Measurements from ENCODE around the gene ENO1. TPM values are rescaled to one million over a fixed set of nuclear protein-coding genes. Genes with fewer than 3 reads are reported as not detected.
"Not testable (repeated sequence)": the region's sequence is repeated elsewhere in the genome, so short reads cannot be mapped to it uniquely, and the experiment has no call there.

Gene ENO1
- total RNA-seq, 2 experiments from 2014 or later: 3,150 to 3,216 TPM

DNA sequence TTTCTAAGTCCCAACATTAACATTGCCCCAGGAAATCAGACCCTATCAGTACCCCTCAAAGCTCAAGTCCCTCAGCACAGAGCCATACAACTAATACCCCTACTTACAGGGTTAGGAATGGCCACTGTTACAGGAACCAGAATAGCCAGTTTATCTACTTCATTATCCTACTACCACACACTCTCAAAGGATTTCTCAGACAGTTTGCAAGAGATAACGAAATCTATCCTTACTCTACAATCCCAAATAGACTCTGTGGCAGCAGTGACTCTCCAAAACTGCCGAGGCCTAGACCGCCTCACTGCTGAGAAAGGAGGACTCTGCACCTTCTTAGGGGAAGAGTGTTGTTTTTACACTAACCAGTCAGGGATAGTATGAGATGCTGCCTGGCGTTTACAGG, 19.0 kb upstream of the ENO1 start:
- DNase-seq; H3K4me3 Mint-ChIP-seq; H3K9me3 Mint-ChIP-seq (ENCODE audit: insufficient read depth); ATAC-seq; H3K27me3 Mint-ChIP-seq (ENCODE audit: low read depth); H3K27ac Mint-ChIP-seq: not testable (repeated sequence)
- ChIA-PET CTCF (interaction anchor here (2.1 kb wide), 1 partner anchor 107 kb away, joined by 12 read pairs; no protein-coding TSS in a partner anchor), POLR2A (interaction anchor here (7.6 kb wide), 1 partner anchor 19 kb away, joined by 66 read pairs; the partner anchor contains the start of gene ENO1)
- peaks cover 33% of the 10 kb centered on the region for H3K36me3 Mint-ChIP-seq (ENCODE audit: low read depth)
- peaks cover 42% of the 10 kb centered on the region for H3K4me1 Mint-ChIP-seq (ENCODE audit: low read depth)

DNA sequence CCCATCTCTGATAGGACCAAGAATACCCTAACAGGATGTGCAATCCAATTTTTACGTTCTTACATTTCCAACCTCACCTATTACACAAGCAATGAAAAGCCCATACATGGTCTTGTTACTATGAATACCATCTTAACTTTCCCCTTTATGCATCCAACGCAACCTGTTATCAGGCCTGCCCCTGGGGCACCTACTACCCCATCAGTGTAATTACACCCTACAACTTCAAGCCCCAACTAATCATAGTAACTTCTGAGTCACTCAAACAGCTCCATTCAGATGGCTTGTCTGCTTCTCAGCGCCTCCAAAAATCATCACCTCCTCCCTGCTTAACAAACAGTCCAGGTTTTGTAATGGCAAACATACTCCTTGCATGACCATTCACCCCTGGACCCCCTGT, 18.3 kb upstream of the ENO1 start:
- Mint-ChIP-seq H3K36me3 (ENCODE audit: low read depth) (peaks cover 28% of the 10 kb centered on the region), H3K4me1 (ENCODE audit: low read depth) (peaks cover 38% of the 10 kb centered on the region)
- ATAC-seq; H3K27me3 Mint-ChIP-seq (ENCODE audit: low read depth); H3K27ac Mint-ChIP-seq; H3K9me3 Mint-ChIP-seq (ENCODE audit: insufficient read depth); CTCF ChIA-PET; H3K4me3 Mint-ChIP-seq; DNase-seq: not testable (repeated sequence)
- POLR2A ChIA-PET: interaction anchor here (1.2 kb wide), 1 partner anchor 10 kb away, joined by 3 read pairs; no protein-coding TSS in a partner anchor

DNA sequence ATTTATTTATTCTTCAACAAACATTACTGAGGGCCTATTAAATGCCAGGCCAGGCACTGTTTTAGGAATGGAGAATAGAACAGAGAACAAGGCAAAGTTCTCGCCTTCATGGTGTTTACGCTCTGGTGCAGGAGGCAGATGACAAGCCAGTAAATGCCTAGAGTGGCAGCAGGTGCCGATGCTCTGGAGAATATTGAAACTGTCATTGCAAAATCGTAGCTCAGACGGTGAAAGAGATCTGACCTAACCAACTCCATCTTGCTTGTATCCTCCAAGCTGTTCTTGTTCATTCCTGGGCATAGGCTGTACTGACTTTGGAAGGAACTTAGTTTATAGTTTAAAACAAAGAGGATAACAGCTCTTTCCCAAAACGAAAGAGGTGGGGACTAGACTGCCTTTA, 13.5 kb upstream of the ENO1 start:
- ATAC-seq (no peak), DNase-seq (no peak)
- Mint-ChIP-seq H3K27ac (no peak overlapping the region), H3K9me3 (ENCODE audit: insufficient read depth) (no peaks in the 10 kb centered on the region), H3K4me3 (no peak overlapping the region), H3K36me3 (ENCODE audit: low read depth) (peaks cover 7% of the 10 kb centered on the region), H3K27me3 (ENCODE audit: low read depth) (no peaks in the 10 kb centered on the region), H3K4me1 (ENCODE audit: low read depth) (peaks cover 6% of the 10 kb centered on the region)
- ChIA-PET POLR2A (interaction anchor here (1.0 to 2.2 kb wide), 2 partner anchors 12 to 13 kb away, joined by 3 to 12 read pairs; partner anchors contain the start of gene ENO1), CTCF (interaction anchor here (0.5 to 2.1 kb wide), 4 partner anchors 12 to 681 kb away, joined by 3 to 5 read pairs (median 4); no protein-coding TSS in a partner anchor)

DNA sequence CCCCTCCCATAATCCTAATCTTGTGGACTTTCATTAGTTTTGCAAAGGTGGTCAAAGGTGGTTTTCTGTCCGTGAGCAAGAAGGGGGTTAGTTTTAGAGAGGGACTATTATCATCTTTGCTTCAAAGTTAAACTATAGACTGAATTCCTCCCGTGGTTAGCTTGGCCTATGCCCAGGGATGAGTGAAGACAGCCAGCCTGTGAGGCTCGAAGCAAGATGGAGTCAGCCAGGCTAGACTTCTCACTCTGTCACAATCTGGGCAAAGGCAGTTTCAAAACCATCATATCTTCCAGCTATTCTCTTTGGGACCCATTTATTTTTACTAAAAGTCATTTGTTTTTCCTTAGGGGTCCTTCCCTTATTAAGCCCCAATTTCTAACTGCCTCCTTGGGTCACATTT, 12.9 kb upstream of the ENO1 start:
- H3K27ac Mint-ChIP-seq: no peak overlapping the region
- ChIA-PET CTCF (interaction anchor here (0.7 to 2.1 kb wide), 3 partner anchors 11 to 114 kb away, joined by 3 to 5 read pairs (median 4); no protein-coding TSS in a partner anchor), POLR2A (interaction anchor here (2.2 kb wide), 1 partner anchor 13 kb away, joined by 12 read pairs; the partner anchor contains the start of gene ENO1)
- ATAC-seq (no peak), DNase-seq (no peak)
- peaks cover 6% of the 10 kb centered on the region for H3K4me1 Mint-ChIP-seq (ENCODE audit: low read depth)
- H3K36me3 Mint-ChIP-seq (ENCODE audit: low read depth): peaks cover 8% of the 10 kb centered on the region
- no peaks in the 10 kb centered on the region for H3K9me3 Mint-ChIP-seq (ENCODE audit: insufficient read depth)
- no peak overlapping the region for H3K4me3 Mint-ChIP-seq
- H3K27me3 Mint-ChIP-seq (ENCODE audit: low read depth): no peaks in the 10 kb centered on the region

DNA sequence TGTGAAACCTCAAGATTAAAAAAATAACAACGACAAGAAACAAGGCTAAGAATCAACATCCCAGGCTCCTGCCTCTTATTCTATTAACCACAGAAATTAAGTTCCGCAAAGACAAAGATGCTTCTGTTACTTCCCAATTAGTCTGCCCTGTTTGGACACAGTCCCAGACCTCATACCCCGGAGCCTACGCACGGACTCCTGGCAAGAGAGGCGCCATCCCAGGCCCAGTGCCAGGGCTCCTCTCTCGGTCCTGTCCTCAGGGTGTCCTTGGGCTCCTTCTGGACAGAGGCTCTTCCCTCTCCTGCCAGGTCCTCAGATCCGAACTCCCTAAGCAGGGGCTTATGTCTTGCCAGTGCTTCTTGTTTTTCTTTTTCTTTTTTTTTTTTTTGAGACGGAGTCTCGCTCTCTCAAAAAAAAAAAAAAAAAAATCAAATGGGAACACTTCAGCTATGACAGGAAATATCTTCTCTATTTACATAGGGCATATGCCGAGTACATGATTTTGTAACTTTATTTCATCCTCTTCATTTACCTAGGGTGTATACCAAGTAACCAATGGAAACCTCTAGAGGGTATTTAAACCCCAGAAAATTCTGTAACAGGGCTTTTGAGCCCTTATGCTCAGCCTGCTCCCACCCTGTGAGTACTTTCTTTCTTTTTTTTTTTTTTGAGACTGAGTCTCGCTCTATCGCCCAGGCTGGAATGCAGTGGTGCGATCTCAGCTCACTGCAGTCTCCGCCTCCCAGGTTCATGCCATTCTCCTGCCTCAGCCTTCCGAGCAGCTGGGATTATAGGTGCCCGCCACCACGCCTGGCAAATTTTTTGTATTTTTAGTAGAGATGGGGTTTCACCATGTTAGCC, 11.7 kb upstream of the ENO1 start:
- Mint-ChIP-seq H3K27me3 (ENCODE audit: low read depth) (no peaks in the 10 kb centered on the region), H3K9me3 (ENCODE audit: insufficient read depth) (no peaks in the 10 kb centered on the region), H3K4me1 (ENCODE audit: low read depth) (peaks cover 6% of the 10 kb centered on the region), H3K27ac (no peak overlapping the region), H3K36me3 (ENCODE audit: low read depth) (peaks cover 8% of the 10 kb centered on the region), H3K4me3 (no peak overlapping the region)
- CTCF ChIA-PET: interaction anchor here (2.1 kb wide), 1 partner anchor 10 kb away, joined by 5 read pairs; no protein-coding TSS in a partner anchor
- POLR2A ChIA-PET: interaction anchor here (2.2 kb wide), 1 partner anchor 12 kb away, joined by 12 read pairs; the partner anchor contains the start of gene ENO1
- DNase-seq (no peak), ATAC-seq (no peak)

DNA sequence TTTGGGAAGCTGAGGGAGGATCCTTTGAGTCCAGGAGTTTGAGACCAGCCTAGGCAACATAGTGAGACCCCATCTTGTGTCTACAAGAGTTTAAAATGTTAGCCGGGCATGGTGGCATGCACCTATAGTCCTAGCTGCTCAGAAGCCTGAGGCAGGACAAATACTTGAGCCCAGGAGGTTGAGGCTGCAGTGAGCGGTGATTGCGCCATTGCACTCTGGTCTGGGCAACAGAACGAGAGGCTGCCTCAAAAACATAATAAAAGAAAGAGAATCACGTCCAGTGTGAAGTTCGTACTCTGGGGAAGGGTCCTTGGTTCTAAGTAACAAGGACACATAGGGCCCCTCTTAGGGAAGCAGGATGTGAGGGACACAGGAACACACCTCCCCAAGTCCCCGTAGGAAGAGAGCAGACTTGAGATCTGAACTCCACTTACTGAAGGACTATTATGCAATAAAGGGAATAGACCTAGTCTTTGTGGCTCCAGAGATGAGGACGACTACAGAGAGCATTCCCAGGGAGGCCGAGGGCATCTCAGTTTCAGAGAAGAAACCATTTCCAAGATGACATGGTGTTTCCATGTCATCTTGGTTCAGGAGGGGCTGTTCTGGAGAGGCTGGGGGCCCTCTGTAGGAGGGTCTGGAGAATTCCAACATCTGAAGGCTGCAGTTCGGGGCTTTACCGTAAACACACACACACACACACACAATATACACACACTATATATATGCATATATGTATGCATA, 10.8 kb upstream of the ENO1 start:
- H3K27ac Mint-ChIP-seq: no peak overlapping the region
- no peaks in the 10 kb centered on the region for H3K27me3 Mint-ChIP-seq (ENCODE audit: low read depth)
- H3K9me3 Mint-ChIP-seq (ENCODE audit: insufficient read depth): no peaks in the 10 kb centered on the region
- no peak for DNase-seq
- ATAC-seq: no peak
- CTCF ChIA-PET: no interaction called here
- POLR2A ChIA-PET: no interaction called here
- H3K4me3 Mint-ChIP-seq: no peak overlapping the region
- H3K4me1 Mint-ChIP-seq (ENCODE audit: low read depth): peaks cover 5% of the 10 kb centered on the region
- peaks cover 7% of the 10 kb centered on the region for H3K36me3 Mint-ChIP-seq (ENCODE audit: low read depth)

DNA sequence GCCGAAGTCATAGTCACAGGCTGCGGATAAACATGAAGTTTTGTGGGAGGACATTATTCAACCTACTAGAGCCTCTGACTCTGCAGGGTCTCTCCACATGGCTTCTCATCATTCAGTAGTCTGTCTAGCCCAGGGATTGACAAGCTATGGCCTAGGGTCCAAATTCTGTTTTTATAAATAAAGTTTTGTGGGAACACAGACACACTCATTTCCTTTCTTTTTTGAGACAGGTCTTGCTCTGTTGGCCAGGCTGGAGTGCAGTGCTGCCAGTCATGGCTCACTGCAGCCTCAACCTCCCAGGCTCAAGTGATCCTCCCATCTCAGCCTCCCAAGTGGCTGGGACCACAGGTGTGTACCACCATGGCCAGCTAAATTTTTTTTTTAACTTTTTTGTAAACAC, 8.1 kb upstream of the ENO1 start:
- H3K36me3 Mint-ChIP-seq (ENCODE audit: low read depth): peaks cover 3% of the 10 kb centered on the region
- no peaks in the 10 kb centered on the region for H3K9me3 Mint-ChIP-seq (ENCODE audit: insufficient read depth)
- no peak overlapping the region for H3K4me3 Mint-ChIP-seq
- CTCF ChIA-PET: interaction anchor here (0.9 to 1.1 kb wide), 3 partner anchors 9 to 118 kb away, joined by 3 to 5 read pairs (median 3); no protein-coding TSS in a partner anchor
- no peak for ATAC-seq
- DNase-seq: no peak
- no peaks in the 10 kb centered on the region for H3K4me1 Mint-ChIP-seq (ENCODE audit: low read depth)
- no peak overlapping the region for H3K27ac Mint-ChIP-seq
- POLR2A ChIA-PET: interaction anchor here (1.0 to 1.4 kb wide), 4 partner anchors 9 to 25 kb away, joined by 3 read pairs; no protein-coding TSS in a partner anchor
- no peaks in the 10 kb centered on the region for H3K27me3 Mint-ChIP-seq (ENCODE audit: low read depth)

DNA sequence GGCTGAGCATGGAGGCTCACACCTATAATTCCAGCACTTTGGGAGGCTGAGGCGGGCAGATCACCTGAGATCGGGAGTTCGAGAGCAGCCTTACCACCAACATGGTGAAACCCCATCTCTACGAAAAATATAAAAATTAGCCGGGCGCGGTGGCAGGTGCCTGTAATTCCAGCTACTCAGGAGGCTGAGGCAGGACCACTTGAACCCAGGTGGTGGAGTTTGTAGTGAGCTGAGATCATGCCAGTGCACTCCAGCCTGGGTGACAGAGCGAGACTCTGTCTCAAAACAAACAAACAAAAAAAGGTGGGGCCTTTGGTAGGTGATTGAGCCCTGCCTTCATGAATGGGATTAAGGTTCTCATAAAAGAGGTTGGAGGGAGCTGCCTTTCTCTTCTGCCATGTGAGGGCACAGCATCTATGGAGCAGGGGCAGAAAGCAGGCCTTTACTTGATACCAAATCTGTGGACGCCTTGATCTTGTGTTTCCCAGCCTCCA, 7.6 kb upstream of the ENO1 start:
- H3K27me3 Mint-ChIP-seq (ENCODE audit: low read depth); H3K4me1 Mint-ChIP-seq (ENCODE audit: low read depth); H3K27ac Mint-ChIP-seq; ATAC-seq; DNase-seq; H3K4me3 Mint-ChIP-seq; H3K9me3 Mint-ChIP-seq (ENCODE audit: insufficient read depth); H3K36me3 Mint-ChIP-seq (ENCODE audit: low read depth): not testable (repeated sequence)
- ChIA-PET CTCF (interaction anchor here (0.9 to 1.1 kb wide), 3 partner anchors 9 to 119 kb away, joined by 3 to 5 read pairs (median 3); no protein-coding TSS in a partner anchor), POLR2A (interaction anchor here (1.0 to 1.4 kb wide), 4 partner anchors 8 to 24 kb away, joined by 3 read pairs; no protein-coding TSS in a partner anchor)

DNA sequence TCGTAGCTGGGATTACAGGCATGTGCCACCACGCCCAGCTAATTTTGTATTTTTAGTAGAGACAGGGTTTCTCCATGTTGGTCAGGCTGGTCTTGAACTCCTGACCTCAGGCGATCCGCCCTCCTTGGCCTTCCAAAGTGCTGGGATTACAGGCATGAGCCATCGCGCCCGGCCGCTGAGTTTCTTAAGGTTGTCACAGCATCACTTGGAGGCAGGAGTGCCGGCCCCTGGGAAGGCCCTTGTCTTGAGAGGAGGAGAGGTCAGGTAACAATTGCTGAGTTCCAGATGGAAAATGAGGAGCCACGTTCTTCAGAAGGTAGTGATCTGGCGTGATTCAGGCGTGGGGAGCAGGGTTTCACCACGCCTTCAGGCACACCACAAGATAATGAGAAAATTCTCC, 5.6 kb upstream of the ENO1 start:
- DNase-seq; ATAC-seq; H3K27ac Mint-ChIP-seq; H3K4me3 Mint-ChIP-seq; H3K27me3 Mint-ChIP-seq (ENCODE audit: low read depth); POLR2A ChIA-PET; H3K9me3 Mint-ChIP-seq (ENCODE audit: insufficient read depth): not testable (repeated sequence)
- H3K4me1 Mint-ChIP-seq (ENCODE audit: low read depth): peaks cover 19% of the 10 kb centered on the region
- CTCF ChIA-PET: interaction anchor here (0.6 kb wide), 1 partner anchor 19 kb away, joined by 3 read pairs; no protein-coding TSS in a partner anchor
- peaks cover 13% of the 10 kb centered on the region for H3K36me3 Mint-ChIP-seq (ENCODE audit: low read depth)

DNA sequence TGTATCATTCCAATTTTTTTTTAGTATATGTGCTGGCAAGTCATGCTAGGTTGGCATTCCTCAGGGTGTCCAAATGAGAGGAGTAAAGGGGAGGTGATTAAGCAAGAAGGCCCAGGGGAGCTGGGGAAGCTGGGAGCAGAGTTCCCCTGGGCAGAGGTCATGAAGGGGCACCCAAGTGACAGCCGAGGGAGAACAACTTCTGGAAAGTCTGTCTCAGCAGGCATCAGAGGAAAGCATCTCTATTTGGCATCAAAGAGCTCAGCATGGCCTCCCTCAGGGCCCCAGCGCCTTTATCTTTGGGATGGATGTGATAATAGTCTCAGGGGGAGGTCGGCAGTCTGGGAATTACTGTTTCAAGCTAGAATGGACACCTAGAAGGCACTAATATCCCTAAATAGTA, 5.0 kb upstream of the ENO1 start:
- H3K4me3 Mint-ChIP-seq: no peak overlapping the region
- POLR2A ChIA-PET: no interaction called here
- H3K9me3 Mint-ChIP-seq (ENCODE audit: insufficient read depth): no peaks in the 10 kb centered on the region
- H3K36me3 Mint-ChIP-seq (ENCODE audit: low read depth): peaks cover 13% of the 10 kb centered on the region
- DNase-seq: no peak
- CTCF ChIA-PET: no interaction called here
- H3K4me1 Mint-ChIP-seq (ENCODE audit: low read depth): peaks cover 19% of the 10 kb centered on the region
- no peaks in the 10 kb centered on the region for H3K27me3 Mint-ChIP-seq (ENCODE audit: low read depth)
- H3K27ac Mint-ChIP-seq: no peak overlapping the region
- ATAC-seq: no peak

DNA sequence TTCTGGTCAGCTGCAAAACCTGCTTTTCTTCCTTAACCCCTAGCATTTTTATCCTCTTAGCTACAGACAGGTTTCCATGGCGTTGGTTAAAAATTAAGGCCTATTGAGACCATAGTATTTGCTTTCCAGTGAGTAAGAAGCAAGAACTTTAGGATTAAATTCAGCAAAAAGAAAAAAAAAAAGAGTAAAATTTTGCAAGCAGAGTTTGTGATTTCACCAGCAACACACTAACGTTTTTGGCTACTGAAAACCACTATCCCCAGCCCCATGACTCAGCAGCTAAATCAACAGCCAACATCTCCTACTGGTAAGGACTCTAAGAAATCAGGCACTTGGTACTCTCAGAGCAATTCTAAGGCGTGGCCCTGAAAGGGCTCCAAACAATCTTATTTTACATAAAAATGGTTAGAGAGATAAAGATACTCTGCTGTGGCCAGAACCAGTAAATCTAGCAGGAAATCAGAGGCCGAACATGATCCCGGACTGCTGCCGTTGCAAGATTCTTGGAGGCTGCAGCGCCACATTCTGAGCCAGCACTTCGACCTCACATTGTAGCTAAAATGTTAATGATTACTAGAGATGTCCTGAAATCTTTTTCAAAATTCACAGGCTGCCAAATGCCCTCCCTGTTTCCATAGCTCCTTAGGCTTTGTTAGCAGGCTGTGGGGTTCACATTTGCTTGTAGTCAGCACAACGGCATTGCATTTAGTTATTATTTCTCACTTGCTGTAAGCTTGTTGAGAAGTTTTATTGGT, 1.6 kb upstream of the ENO1 start:
- Mint-ChIP-seq H3K27ac (peak overlapping the region; percentile 96), H3K36me3 (ENCODE audit: low read depth) (peaks cover 44% of the 10 kb centered on the region), H3K4me3 (peak overlapping the region; percentile 85), H3K9me3 (ENCODE audit: insufficient read depth) (no peaks in the 10 kb centered on the region), H3K27me3 (ENCODE audit: low read depth) (no peaks in the 10 kb centered on the region), H3K4me1 (ENCODE audit: low read depth) (peaks cover 27% of the 10 kb centered on the region)
- POLR2A ChIA-PET: interaction anchor here (0.5 to 5.4 kb wide), 10 partner anchors 12 to 241 kb away, joined by 3 to 103 read pairs (median 4); no protein-coding TSS in a partner anchor
- CTCF ChIA-PET: interaction anchor here (0.9 to 4.0 kb wide), 17 partner anchors 11 to 317 kb away, joined by 3 to 41 read pairs (median 4); no protein-coding TSS in a partner anchor
- DNase-seq (peak; percentile 76), ATAC-seq (no peak)

Data from activated CD8-positive, alpha-beta T cell treated with anti-CD3 and anti-CD28 coated beads, Interleukin-2, amount 10 ng/mL, durations not matched to agents 7 days and 5 days (primary cell).